Measurements from ENCODE around the gene TIGD7.

DNA sequence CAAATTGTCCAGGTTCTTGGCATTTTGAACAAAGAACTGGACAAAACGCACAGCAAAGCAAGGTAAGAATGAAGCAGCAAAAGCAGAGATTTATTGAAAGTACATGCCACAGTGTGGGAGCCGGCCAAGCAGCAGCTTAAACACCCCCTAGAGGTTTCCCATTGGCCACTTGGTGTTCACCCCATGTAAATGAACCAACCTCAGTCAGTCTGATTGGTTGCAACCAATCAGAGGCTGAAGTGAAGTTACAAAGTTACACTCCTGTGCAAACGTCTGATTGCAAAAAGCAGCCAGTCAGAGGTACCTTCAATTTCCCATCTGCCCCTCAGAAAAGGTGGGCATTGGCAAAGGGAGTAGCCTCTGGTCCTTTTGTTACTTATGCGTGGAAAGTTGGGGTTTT is 30.7 kb downstream of the TIGD7 start:
- no peak for TF ChIP-seq POLR2A (IDR thresholded peaks at IDR 0.05; ENCODE audit: low read depth, low read length)
- no peak for TF ChIP-seq POLR2AphosphoS5 (IDR thresholded peaks at IDR 0.05; ENCODE audit: low read depth, low read length)
